Sigmoid colon (tissue), 4 donors: Measurements from ENCODE around the gene ALDH3A1.

Experiments used
- EP300 ChIP-seq, 4 donors: sonication (generic); formaldehyde crosslinking; IDR thresholded peaks; one replicate each; pipeline ENCODE4 v1.6.1; 2017; ENCODE audit warnings: antibody characterized with exemption in 4 of 4
- POLR2A ChIP-seq, 2 donors: fragments of 450-650 bp; IDR thresholded peaks; one replicate each; pipeline ENCODE4 v1.6.1; 2016; ENCODE audit warnings: antibody characterized with exemption in 2 of 2, mild to moderate bottlenecking in 2 of 2, moderate library complexity in 2 of 2
- POLR2AphosphoS5 ChIP-seq, 4 donors: sonication (generic); formaldehyde crosslinking; IDR thresholded peaks; one replicate each; pipeline ENCODE4 v1.6.1; 2017; ENCODE audit warnings: antibody characterized with exemption in 4 of 4
- TF ChIP-seq, protein P1 (sequence below), 4 experiments: fragments of 450-650 bp in 3 of 4; fragments of 200-600 bp in 1 of 4; IDR thresholded peaks; one replicate each; pipeline ENCODE4 v1.5.1; 2016 to 2019; ENCODE audit warnings: antibody characterized with exemption in 4 of 4, mild to moderate bottlenecking in 3 of 4, moderate library complexity in 2 of 4

DNA sequence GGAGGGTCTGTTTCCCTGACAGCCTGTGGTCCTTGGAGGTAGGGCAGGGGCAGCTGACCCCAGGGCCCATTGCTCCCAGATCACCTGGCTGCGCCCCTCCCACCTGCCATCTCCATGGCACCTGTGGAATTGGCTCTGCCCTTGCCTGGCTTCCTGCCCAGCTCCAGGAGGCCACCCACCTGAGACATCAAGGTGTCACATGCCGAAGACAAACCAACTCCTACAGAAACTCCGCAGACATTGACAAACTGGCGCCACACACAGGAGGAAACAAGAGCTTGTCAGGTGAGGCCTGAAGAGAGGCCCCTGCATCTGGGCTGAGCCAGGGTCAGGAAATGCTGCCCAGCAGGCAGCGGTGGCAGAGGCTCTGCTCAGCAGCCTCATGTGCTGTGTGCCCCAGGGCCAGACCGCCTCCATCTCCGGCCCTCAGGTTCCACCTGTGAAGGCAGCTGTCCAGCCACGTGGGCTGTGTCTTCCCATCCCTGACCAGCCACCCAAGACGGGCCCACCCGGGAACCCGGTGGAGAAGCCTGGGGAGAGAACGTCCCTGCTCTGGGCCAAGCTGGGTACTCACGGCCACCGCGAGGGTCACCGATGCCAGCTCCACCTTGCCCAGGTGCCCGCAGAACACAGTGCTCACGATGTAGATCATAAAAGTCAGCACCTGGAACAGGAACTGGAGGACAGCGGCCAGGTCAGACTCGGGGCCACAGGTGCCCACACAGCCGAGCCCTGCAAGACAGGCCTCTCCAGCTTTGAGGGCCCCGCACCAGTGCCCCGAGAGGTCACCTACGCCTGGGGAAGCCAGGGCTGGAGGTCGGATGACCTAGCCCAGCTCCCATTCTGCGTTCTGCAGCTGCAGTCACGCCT, 33.3 kb downstream of the ALDH3A1 start:
- no peak for TF ChIP-seq EP300 (IDR thresholded peaks at IDR 0.05)
- TF ChIP-seq, protein P1, sequence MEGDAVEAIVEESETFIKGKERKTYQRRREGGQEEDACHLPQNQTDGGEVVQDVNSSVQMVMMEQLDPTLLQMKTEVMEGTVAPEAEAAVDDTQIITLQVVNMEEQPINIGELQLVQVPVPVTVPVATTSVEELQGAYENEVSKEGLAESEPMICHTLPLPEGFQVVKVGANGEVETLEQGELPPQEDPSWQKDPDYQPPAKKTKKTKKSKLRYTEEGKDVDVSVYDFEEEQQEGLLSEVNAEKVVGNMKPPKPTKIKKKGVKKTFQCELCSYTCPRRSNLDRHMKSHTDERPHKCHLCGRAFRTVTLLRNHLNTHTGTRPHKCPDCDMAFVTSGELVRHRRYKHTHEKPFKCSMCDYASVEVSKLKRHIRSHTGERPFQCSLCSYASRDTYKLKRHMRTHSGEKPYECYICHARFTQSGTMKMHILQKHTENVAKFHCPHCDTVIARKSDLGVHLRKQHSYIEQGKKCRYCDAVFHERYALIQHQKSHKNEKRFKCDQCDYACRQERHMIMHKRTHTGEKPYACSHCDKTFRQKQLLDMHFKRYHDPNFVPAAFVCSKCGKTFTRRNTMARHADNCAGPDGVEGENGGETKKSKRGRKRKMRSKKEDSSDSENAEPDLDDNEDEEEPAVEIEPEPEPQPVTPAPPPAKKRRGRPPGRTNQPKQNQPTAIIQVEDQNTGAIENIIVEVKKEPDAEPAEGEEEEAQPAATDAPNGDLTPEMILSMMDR (IDR thresholded peaks at IDR 0.05), result no peak
- no peak for TF ChIP-seq POLR2A (IDR thresholded peaks at IDR 0.05)
- no peak for TF ChIP-seq POLR2AphosphoS5 (IDR thresholded peaks at IDR 0.05)
